Osteocyte (in vitro differentiated cells): ENCODE measurements around the gene RBM18. TPM values are rescaled to one million over a fixed set of nuclear protein-coding genes. Genes with fewer than 3 reads are reported as not detected.

Source experiments
- DNase-seq: peaks from one replicate; pipeline ENCODE4 v3.0.0; 2021; ENCODE audit warnings: mixed read lengths; ENCODE audit not compliant: unreplicated experiment; ENCODE audit errors: extremely low spot score
- H3K27ac Mint-ChIP-seq: one replicate; pipeline ENCODE4 v1.8.0; 2021; ENCODE audit warnings: mild to moderate bottlenecking, mixed read lengths; ENCODE audit not compliant: unreplicated experiment
- H3K27me3 Mint-ChIP-seq: one replicate; pipeline ENCODE4 v1.8.0; 2021; ENCODE audit warnings: mixed read lengths; ENCODE audit not compliant: unreplicated experiment
- H3K36me3 Mint-ChIP-seq: one replicate; pipeline ENCODE4 v1.8.0; 2021; ENCODE audit warnings: mixed read lengths; ENCODE audit not compliant: unreplicated experiment
- H3K4me1 Mint-ChIP-seq: one replicate; pipeline ENCODE4 v1.8.0; 2021; ENCODE audit warnings: mixed read lengths; ENCODE audit not compliant: unreplicated experiment
- H3K4me3 Mint-ChIP-seq: one replicate; pipeline ENCODE4 v1.8.0; 2021; ENCODE audit warnings: mild to moderate bottlenecking, moderate library complexity, mixed read lengths; ENCODE audit not compliant: unreplicated experiment
- H3K9me3 Mint-ChIP-seq: one replicate; pipeline ENCODE4 v1.8.0; 2021; ENCODE audit warnings: mixed read lengths; ENCODE audit not compliant: unreplicated experiment
- total RNA-seq: library from RNA; stranded (reverse); gene quantifications from 2 replicates; pipeline ENCODE4 v1.2.1, GENCODE V29; 2021
- TF ChIP-seq, protein P1 (sequence below): fragments of 200-600 bp; sonication (generic); IDR thresholded peaks from 2 replicates; pipeline ENCODE4 v1.5.0; 2021; ENCODE audit warnings: antibody characterized with exemption, mild to moderate bottlenecking, moderate library complexity

RBM18 gene
- total RNA-seq, 1 donor from 2014 or later = 24.2 TPM

DNA sequence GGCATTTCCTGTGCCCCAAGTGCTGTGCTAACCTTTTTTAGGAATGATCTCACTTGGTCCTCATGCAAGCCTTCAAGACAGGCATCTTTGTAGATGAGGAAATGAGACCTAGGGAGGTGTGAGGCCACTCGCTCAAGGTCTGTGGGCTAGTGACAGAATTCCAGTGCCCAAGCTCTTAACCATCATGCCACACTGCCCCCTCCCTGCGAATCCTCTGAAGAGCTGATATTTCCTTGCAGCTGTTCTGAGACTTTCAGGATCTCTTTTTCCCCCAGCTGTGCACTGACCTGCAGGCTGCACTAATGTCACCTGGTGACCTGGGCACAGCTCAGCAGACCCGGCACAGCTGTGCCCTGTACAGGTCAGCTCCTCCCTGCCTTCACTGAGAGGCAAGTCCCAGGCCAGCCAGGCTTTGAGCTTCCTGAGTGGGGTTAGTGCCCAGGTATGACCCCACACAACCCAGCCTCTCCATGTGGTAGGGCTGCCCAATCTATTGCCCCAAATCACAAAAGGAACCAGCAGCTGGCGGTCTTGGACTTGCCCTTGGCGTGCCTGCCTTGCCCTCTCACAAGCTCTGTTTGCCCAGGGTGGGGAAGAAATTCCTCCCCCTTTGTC is 72.3 kb downstream of the RBM18 start:
- TF ChIP-seq, protein P1, sequence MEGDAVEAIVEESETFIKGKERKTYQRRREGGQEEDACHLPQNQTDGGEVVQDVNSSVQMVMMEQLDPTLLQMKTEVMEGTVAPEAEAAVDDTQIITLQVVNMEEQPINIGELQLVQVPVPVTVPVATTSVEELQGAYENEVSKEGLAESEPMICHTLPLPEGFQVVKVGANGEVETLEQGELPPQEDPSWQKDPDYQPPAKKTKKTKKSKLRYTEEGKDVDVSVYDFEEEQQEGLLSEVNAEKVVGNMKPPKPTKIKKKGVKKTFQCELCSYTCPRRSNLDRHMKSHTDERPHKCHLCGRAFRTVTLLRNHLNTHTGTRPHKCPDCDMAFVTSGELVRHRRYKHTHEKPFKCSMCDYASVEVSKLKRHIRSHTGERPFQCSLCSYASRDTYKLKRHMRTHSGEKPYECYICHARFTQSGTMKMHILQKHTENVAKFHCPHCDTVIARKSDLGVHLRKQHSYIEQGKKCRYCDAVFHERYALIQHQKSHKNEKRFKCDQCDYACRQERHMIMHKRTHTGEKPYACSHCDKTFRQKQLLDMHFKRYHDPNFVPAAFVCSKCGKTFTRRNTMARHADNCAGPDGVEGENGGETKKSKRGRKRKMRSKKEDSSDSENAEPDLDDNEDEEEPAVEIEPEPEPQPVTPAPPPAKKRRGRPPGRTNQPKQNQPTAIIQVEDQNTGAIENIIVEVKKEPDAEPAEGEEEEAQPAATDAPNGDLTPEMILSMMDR = peak; percentile 10
- H3K27me3 Mint-ChIP-seq = peaks cover 45% of the 10 kb centered on the region
- H3K36me3 Mint-ChIP-seq = no peaks in the 10 kb centered on the region
- H3K4me1 Mint-ChIP-seq = peaks cover 6% of the 10 kb centered on the region
- DNase-seq = no peak
- no peak overlapping the region for H3K27ac Mint-ChIP-seq
- H3K4me3 Mint-ChIP-seq = no peak overlapping the region
- no peaks in the 10 kb centered on the region for H3K9me3 Mint-ChIP-seq

DNA sequence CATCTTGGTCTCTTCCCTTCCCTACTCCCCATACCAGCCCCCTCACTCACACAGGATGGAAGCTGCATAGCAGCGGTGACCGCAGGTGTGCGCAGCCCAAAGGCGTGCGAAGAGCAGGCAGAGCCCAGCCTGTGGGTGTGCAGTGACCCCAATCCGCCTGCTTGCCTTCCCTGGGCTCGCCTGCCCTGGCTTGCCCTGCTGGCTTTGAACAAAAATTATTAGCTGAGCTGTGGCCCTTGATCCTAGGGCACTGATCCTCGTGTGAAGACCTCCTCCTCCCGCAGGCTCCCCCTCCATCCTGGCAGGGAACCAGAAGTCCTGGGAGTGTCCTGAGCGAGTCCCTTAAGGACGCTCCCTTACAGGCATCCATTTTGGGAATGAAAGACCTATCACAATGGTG is 73.1 kb downstream of the RBM18 start:
- H3K27ac Mint-ChIP-seq = no peak overlapping the region
- H3K9me3 Mint-ChIP-seq = no peaks in the 10 kb centered on the region
- H3K36me3 Mint-ChIP-seq = no peaks in the 10 kb centered on the region
- peaks cover 6% of the 10 kb centered on the region for H3K4me1 Mint-ChIP-seq
- TF ChIP-seq, protein P1 = no peak
- no peak overlapping the region for H3K4me3 Mint-ChIP-seq
- H3K27me3 Mint-ChIP-seq = peaks cover 37% of the 10 kb centered on the region
- no peak for DNase-seq

DNA sequence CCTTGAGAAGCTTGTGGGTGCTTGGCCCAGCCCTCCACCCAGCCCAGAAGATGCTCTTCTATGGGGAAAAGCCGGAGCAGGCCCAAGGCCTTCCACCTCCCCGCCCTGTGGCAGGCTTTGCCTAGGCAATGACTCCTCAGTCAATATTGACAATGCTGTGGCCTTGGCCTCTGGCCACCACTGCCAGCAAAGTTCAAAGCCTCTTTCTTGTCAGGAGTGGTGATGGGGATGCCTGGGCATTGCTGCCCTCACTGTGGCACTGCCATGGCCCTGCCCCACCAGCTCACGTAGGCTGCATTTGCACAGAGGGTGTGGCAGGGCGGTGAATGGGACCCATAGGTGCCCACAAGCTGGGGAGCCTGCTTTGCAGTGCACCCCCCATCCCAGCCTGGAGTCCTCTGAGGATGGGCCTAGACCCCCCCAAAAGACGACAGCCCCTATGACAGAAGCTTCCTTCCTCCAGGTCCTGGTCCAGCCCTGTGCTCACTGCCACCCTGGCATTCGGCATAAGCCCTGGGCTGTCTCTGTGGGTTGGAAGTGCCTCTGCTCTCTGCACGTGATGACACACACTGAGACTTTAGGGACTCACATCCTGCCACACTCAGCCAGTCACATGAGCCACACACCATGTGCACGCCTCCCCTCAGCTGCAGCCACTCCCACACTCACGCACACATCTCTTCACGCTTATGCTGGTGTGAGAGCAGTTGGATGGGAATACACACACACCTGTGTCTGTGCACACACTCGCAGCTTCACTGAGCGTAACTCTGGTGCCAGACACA is 73.9 kb downstream of the RBM18 start:
- Mint-ChIP-seq H3K4me1 (peaks cover 6% of the 10 kb centered on the region), H3K4me3 (no peak overlapping the region), H3K27me3 (peaks cover 37% of the 10 kb centered on the region), H3K27ac (no peak overlapping the region), H3K9me3 (no peaks in the 10 kb centered on the region), H3K36me3 (no peaks in the 10 kb centered on the region)
- no peak for DNase-seq
- TF ChIP-seq, protein P1 = no peak

DNA sequence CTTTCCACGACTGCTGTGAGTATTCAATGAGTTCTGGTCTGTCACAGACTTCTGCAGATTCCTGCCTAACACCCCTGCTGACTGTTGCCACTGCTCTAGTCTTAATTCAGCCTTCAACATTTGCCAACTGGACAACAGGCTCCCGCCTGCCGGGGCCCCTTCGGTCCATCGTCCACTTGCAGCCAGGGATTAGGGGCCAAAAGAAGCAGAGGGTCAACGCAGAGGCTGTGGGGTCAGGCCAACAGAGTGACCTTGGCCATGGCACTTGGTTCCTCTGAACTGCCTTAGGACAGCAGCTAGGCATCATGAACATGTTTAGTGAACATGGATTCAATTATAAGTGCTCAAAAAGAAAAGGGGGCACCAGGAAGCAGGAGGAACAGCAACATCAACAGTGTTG is 76.3 kb downstream of the RBM18 start:
- TF ChIP-seq, protein P1 = no peak
- Mint-ChIP-seq H3K27ac (no peak overlapping the region), H3K9me3 (no peaks in the 10 kb centered on the region), H3K4me1 (peaks cover 6% of the 10 kb centered on the region), H3K36me3 (no peaks in the 10 kb centered on the region), H3K4me3 (no peak overlapping the region), H3K27me3 (peaks cover 31% of the 10 kb centered on the region)
- no peak for DNase-seq

Other genes starting within 250 kb of the RBM18 start
- gene TTLL11, start 171.5 kb downstream of the RBM18 start, total RNA-seq = 6.0 and 7.9 TPM in 2 replicates
- 48.5 and 50.9 TPM in 2 replicates for gene NDUFA8, start 105.1 kb downstream of the RBM18 start, total RNA-seq
- not detected in 2 replicates for gene MORN5, start 104.9 kb downstream of the RBM18 start, total RNA-seq
- not detected in 2 replicates for gene LHX6, start 35.9 kb downstream of the RBM18 start, total RNA-seq
- gene MRRF, start within 50 bp of the RBM18 start, total RNA-seq = 26.0 and 26.6 TPM in 2 replicates
- 2.5 and 3.1 TPM in 2 replicates for gene PTGS1, start 106.2 kb upstream of the RBM18 start, total RNA-seq
- gene OR1J1, start 213.1 kb upstream of the RBM18 start, total RNA-seq = not detected in 2 replicates
- not detected in 2 replicates for gene OR1J2, start 246.0 kb upstream of the RBM18 start, total RNA-seq